ENCODE results near the gene CERS6.
"Not testable (repeated sequence)": the region's sequence is repeated elsewhere in the genome, so short reads cannot be mapped to it uniquely, and the experiment has no call there.

Gene CERS6

GRCh38 chr2:168649562-168649961 lies 193.5 kb downstream of the CERS6 start:
- no peak for DNase-seq

DNA sequence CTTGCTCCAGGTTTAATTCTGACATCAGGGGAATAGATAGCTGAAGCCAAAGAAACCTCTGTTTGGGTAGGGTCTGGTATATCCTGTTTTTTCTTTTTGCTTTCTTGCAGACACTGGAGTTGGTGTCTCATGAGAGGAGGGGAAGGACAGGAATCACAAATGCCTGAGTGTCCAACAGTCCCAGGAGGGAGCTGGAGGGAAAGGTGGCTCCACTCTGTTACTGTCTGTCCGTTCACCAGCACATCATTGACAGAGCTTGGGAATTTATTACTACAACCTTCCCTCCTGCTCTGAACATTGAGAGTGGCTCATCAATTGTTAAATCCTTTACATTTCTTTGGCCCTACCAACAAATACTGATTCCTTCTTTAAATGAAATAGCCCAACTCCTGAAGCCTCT lies 194.1 kb downstream of the CERS6 start:
- DNase-seq = no peak

DNA sequence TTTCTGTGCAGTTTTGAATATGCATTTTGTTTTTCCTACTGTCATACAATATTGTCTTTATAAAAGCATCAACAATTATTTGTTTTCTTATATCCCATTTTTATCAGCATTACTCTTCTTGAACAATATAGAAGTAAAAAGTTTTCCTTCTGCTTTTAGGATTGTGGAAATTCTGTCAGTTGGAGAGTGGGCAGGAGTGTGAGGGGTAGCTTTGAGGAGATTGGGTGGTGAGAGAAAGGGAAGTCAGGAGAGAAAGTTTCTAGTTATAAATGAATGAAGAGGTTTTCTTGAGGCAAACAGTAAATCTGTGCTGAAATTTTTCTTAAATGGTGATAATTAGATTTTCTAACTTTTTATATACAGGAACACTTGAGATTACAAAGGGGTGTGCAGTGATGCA lies 194.7 kb downstream of the CERS6 start:
- no peak for DNase-seq

GRCh38 chr2:168652997-168653921 lies 197.2 kb downstream of the CERS6 start:
- DNase-seq = no peak

DNA sequence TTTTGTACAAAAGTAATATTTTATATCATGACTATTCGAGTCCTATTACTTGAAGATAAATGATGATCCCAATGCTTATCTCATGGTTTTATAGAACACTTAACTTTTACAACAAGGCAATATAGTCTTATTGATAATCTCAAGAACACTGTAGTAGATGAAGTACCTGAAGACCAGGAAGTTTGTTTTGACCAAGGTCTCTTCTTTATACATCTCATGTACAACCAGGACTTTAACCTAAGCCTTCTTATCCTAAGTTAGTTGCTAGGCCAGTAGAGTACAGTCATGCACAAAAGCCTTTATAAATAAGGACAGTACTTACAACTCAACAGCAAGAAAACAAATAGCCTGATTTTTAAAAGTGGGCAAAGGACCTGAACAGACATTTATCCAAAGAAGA lies 198.6 kb downstream of the CERS6 start:
- no peak for DNase-seq

DNA sequence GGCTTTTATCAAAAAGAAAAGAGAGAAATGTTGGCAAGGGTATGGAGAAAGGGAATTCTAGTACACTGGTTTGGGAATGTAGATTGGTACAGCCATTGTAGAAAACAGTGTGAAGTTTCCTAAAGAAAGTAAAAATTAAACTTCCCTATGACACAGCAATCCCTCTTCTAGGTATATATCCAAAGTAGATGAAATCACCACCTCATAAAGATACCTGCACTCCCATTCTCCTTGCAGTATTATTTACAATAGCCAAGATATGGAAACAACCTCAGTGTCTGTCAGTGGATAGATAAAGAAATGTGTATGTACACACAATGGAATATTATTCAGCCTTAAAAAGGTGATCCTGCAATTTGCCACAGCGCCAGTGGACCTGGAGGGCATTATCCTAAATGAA lies 199.1 kb downstream of the CERS6 start:
- DNase-seq = no peak

- DNase-seq = not testable (repeated sequence)
Observed at GRCh38 chr2:168657378-168657777, 201.3 kb downstream of the CERS6 start.

DNA sequence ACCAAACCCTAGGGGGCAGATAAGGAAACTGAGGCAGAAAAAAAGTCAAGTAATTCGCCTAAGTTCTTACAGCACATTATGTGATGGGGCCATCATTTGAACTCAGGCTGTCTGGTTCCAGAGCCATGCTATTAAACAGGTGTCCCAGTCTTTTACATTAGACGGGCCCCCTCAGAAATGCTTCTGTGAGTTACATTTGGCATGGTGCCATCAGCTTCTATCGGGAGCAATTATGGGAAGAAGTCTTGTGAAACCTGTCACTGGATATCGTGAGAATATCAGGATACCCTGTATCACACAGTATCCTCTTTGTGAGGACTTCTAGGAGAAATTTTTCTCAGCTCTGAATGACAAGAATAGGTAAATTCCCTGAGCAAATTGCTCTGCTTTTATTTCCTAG lies 202.6 kb downstream of the CERS6 start:
- no peak for DNase-seq

GRCh38 chr2:168660870-168661862 lies 205.1 kb downstream of the CERS6 start:
- DNase-seq = no peak

GRCh38 chr2:168661863-168662256 lies 205.8 kb downstream of the CERS6 start:
- DNase-seq = no peak

DNA sequence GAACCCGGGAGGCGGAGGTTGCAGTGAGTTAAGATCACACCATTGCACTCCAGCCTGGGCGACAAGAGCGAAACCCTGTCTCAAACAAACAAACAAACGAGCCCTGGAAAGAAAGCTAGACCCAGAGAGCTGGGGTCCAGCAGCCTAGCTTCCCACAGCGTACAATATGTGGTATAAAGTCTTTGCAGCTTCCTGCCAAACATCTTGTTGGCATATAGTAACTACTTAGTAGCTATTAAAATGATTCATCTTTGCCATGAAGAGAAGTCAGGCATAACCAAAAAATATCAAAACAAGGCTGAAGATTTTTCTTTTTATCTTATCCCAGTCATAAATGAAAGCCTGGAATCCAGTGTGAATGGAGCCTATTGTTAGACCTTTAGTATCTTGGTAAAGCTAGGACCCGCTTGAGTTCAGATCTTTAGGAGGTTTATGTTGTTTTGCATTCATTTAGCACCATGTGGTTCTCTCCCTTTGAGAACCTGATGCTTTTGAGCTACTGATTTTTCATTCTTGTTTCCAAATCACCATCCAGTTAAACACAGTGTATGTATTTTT lies 206.7 kb downstream of the CERS6 start:
- no peak for DNase-seq

GRCh38 chr2:168663993-168664392 lies 207.9 kb downstream of the CERS6 start:
- no peak for DNase-seq

DNA sequence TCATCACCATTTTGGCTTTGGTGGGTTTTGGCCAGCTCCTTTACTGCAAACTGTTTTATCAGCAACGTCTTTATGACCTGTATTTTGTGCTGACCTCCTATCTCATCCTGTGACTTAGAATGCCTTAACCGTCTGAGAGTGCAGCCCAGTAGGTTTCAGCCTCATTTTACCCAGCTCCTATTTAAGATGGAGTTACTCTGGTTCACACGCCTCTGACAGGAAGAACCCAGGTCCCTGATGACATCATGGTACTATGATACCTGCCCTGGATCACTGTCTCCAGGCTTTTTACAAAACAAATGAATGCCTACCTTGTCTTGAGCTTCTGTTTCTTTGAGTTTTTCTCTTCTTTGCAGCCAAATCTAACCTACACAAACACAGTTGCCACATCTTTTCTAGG lies 208.6 kb downstream of the CERS6 start:
- not testable (repeated sequence) for DNase-seq

DNA sequence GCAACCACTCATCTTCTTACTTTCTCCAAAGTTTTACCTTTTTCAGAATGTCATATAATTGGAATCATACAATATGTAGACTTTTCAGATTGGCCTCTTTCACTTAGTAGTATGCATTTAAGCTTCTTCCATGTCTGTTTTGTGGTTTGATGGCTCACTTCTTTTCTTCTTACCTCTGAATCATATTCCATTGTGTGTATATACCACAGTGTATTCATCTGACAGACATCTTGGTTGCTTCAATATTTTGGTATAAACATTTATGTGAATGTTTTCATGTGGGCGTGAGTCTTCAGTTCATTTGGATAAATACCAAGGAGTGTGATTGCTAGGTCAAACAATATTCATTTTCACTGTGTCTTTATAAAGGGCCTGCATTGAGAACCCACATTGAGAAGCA lies 210.3 kb downstream of the CERS6 start:
- DNase-seq = no peak

DNA sequence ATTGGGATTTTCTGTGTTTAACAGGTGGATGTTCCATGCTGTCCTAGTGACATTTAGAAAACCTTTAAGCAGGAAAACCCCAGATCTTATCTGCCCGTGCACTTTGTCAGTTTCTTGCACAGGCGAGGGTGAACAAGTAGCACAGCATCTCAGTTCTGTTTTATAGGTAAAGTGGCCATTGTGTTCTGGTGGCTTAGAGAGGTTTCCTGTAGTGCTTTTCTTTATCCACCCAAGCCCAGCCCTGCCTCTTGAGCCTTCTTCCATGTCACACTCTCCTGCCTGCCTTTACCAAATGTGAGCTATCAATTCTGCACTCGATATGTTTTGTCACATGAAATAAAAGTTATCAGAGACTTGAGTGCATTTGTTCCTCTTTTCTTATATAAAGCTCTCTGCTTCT lies 211.1 kb downstream of the CERS6 start:
- no peak for DNase-seq

DNA sequence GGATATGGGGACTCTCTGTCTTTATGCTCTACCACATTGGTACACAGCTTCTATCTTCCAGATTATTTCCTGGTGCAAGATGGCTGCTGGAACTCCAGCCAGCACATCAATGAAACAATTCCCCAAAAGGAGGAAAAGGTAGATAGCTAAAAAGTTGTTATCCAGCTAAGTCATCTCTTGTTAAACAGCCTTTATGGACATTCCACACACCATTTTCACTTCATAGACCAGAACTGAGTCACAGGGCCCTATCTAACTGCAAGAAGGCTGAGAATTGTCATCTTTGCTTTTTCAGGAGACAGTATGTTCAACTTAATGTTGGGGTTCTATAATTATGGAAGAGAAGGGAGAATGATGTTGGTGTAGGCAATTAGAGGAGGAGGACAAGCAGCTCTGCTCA lies 213.1 kb downstream of the CERS6 start:
- DNase-seq = no peak

DNA sequence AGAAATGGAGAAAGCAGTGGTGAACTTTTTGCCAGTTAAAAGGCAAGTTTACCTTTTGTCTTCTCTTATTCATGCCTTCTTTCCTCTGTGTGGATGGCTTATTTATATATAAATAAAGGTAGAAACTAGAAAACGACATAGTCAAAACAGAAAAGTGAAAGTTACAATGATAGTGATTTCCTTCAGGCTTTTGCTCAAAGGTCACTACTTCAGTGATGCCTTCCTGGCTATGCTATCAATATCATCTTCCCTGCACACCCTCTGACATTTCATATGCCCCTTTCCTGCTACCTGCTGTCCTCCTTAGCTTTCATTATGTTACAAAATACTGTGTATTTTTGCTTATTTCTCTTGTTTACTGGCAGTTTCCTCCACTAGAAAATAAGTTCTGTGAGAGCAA lies 214.4 kb downstream of the CERS6 start:
- DNase-seq = no peak

- DNase-seq = no peak
Observed at GRCh38 chr2:168671932-168672331, 215.9 kb downstream of the CERS6 start.

DNA sequence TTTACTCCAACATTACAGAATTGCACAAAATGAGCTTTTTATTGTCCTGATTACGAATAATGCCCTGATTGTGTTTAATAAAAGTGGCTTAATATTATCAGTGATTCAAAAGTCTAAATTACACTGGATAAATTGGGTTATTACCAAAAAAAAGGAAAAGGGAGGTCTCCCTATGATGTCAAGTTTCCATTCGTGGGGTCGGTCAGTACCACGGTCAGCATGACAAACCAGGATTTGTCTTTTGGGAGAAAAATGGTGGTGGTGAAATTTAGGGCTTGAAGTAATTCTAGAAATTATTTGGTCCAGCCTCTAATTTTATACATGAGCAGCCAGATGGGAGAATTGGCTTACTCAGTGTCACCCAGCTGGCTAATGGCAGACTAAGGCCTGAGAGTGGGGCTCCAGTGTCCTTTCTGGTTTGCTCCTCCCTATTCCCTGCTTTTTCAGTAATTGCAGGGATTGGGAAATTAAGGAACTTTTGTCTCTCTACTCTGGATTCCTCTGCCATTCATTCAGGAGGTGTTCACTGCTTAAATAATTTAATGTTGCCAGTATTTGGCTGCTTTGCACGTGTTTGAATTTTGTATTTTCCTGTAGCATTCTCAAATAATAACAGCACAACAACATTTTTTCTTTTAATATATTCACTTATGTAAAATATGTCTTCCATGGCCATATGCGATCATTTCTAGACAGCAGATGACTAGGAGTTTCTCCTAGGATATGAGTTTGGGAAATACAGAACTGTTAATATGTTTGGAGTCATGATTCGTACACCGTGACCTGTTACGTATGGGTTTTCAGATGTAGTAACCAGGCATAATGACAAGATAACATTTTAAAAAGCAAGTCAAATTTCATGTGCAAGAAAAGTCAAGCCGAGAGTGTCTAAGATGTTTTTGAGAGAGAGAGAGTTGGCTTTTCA lies 217.5 kb downstream of the CERS6 start:
- no peak for DNase-seq

- DNase-seq = no peak
Observed at GRCh38 chr2:168678153-168678853, 222.2 kb downstream of the CERS6 start.

DNA sequence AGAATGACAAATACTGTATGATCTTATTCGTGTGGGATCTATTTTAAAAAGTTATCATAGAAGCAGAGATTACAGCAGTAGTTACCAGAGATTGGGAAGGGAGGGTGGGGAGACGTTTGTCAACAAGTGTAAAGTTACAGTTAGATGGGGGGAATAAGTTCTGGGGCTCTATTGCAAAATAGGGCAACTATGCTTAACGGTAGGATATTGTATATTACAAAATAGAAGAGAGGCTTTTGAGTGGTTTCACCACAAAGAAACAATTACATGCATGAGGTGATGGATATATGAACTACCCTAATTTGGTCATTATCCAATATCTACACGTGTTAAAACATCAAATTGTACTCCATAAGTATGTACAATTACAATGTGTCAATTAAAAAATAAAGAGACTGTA lies 223.0 kb downstream of the CERS6 start:
- DNase-seq = no peak
